Fibroblast of skin of back (primary cell): Measurements from ENCODE around the gene ZNF274.
"Not testable (repeated sequence)": the region's sequence is repeated elsewhere in the genome, so short reads cannot be mapped to it uniquely, and the experiment has no call there.

Source experiments
- DNase-seq: peaks from one replicate; pipeline ENCODE4 v3.0.0-alpha.2; 2013

The ZNF274 gene

GRCh38 chr19:58212336-58213074 lies 29.6 kb downstream of the ZNF274 start:
- DNase-seq, result no peak

- DNase-seq, result no peak
Observed at GRCh38 chr19:58213075-58213369, 30.2 kb downstream of the ZNF274 start.

- no peak for DNase-seq
Observed at GRCh38 chr19:58217069-58217481, 34.2 kb downstream of the ZNF274 start.

- DNase-seq, result no peak
Observed at GRCh38 chr19:58217607-58218391, 34.9 kb downstream of the ZNF274 start.

GRCh38 chr19:58218899-58219298 lies 36.0 kb downstream of the ZNF274 start:
- DNase-seq, result no peak

- no peak for DNase-seq
Observed at GRCh38 chr19:58227964-58228584, 45.2 kb downstream of the ZNF274 start.

- DNase-seq, result peak; percentile 76
Observed at GRCh38 chr19:58228585-58229254, 45.9 kb downstream of the ZNF274 start, which contains the start of gene ZNF544. Gene ZNF544, plus strand, starts transcription at chr19:58228914. Its CDS starts 15,110 bp downstream, at chr19:58244024.

- DNase-seq, result peak; percentile 16
Observed at GRCh38 chr19:58229255-58229639, 46.4 kb downstream of the ZNF274 start.

- DNase-seq, result no peak
Observed at GRCh38 chr19:58237324-58237723, 54.5 kb downstream of the ZNF274 start.

- DNase-seq, result no peak
Observed at GRCh38 chr19:58243351-58243750, 60.5 kb downstream of the ZNF274 start.

GRCh38 chr19:58248886-58249285 lies 66.0 kb downstream of the ZNF274 start:
- DNase-seq, result no peak

GRCh38 chr19:58252102-58252685 lies 69.3 kb downstream of the ZNF274 start:
- DNase-seq, result peak; percentile 18

GRCh38 chr19:58258259-58258658 lies 75.4 kb downstream of the ZNF274 start:
- DNase-seq, result not testable (repeated sequence)

GRCh38 chr19:58261600-58261967 lies 78.7 kb downstream of the ZNF274 start:
- DNase-seq, result peak; percentile 3

GRCh38 chr19:58261968-58262921 lies 79.4 kb downstream of the ZNF274 start:
- peak; percentile 12 for DNase-seq

- DNase-seq, result no peak
Observed at GRCh38 chr19:58262922-58263296, 80.0 kb downstream of the ZNF274 start.
